Activated B cell treated with CpG ODN at 0.5 μM for 24 hours (primary cell): ENCODE measurements around the gene CYP2A13. TPM values are rescaled to one million over a fixed set of nuclear protein-coding genes. Genes with fewer than 3 reads are reported as not detected.
"Not testable (repeated sequence)": the region's sequence is repeated elsewhere in the genome, so short reads cannot be mapped to it uniquely, and the experiment has no call there.

ENCODE experiments used
- ATAC-seq: fragments of 200-7000 bp; cut with Tn5 transposase; one replicate; pipeline ENCODE4 v1.10.0; 2021; ENCODE audit warnings: low read depth, mild to moderate bottlenecking, moderate library complexity
- CTCF ChIA-PET: fragments of 350-600 bp; sonication (Branson Sonifier 250); formaldehyde crosslinking; loops from one replicate; lab custom pipeline; 2021; ENCODE audit warnings: antibody characterized with exemption; lab: Charles Lee
- POLR2A ChIA-PET: fragments of 350-600 bp; sonication (Branson Sonifier 250); formaldehyde crosslinking; loops from one replicate; lab custom pipeline; 2021; ENCODE audit warnings: antibody characterized with exemption; lab: Charles Lee
- DNase-seq: peaks from one replicate; pipeline ENCODE4 v3.0.0; 2022
- H3K27ac Mint-ChIP-seq: one replicate; pipeline ENCODE4 v1.8.0; 2020; ENCODE audit warnings: mixed read lengths
- H3K27me3 Mint-ChIP-seq: one replicate; pipeline ENCODE4 v1.8.0; 2021; ENCODE audit warnings: mixed read lengths
- H3K36me3 Mint-ChIP-seq: one replicate; pipeline ENCODE4 v1.8.0; 2021; ENCODE audit warnings: low read depth, mixed read lengths
- H3K4me1 Mint-ChIP-seq: one replicate; pipeline ENCODE4 v1.8.0; 2021; ENCODE audit warnings: mixed read lengths
- H3K4me3 Mint-ChIP-seq: one replicate; pipeline ENCODE4 v1.8.0; 2020; ENCODE audit warnings: mild to moderate bottlenecking, mixed read lengths
- H3K9me3 Mint-ChIP-seq: one replicate; pipeline ENCODE4 v1.8.0; 2020; ENCODE audit warnings: mixed read lengths
- CTCF ChIP-seq: fragments of 200-600 bp; IDR thresholded peaks from one replicate; pipeline ENCODE4 v1.8.0; 2022; ENCODE audit warnings: antibody characterized with exemption, mild to moderate bottlenecking
- intact Hi-C: fragments of 100-400 bp; cut with micrococcal nuclease; formaldehyde crosslinking; loops from one replicate; pipeline ENCODE4 v1.15.1; 2024
- total RNA-seq: library from RNA; stranded (reverse); gene quantifications from 2 replicates; pipeline ENCODE4 v1.2.3, GENCODE V29; 2022

Gene CYP2A13
- total RNA-seq, 1 donor from 2014 or later, result not detected

GRCh38 chr19:41133260-41133659 is 45.0 kb downstream of the CYP2A13 start:
- TF ChIP-seq CTCF, result no peak
- no peak overlapping the region for H3K27ac Mint-ChIP-seq

GRCh38 chr19:41134616-41135015 is 46.4 kb downstream of the CYP2A13 start:
- intact Hi-C loops, result no loop called here
- TF ChIP-seq CTCF, result no peak
- Mint-ChIP-seq H3K9me3 (no peaks in the 10 kb centered on the region), H3K4me3 (peak overlapping the region; percentile 60), H3K36me3 (peaks cover 2% of the 10 kb centered on the region), H3K27ac (no peak overlapping the region), H3K27me3 (peaks cover 23% of the 10 kb centered on the region), H3K4me1 (peaks cover 9% of the 10 kb centered on the region)
- no peak for ATAC-seq
- no peak for DNase-seq
- POLR2A ChIA-PET, result no interaction called here
- CTCF ChIA-PET, result no interaction called here

More at GRCh38 chr19:41133260-41133659, 45.0 kb downstream of the CYP2A13 start:
- ATAC-seq (no peak), DNase-seq (no peak)
- Mint-ChIP-seq H3K27me3 (peaks cover 32% of the 10 kb centered on the region), H3K4me3 (no peak overlapping the region), H3K4me1 (peaks cover 11% of the 10 kb centered on the region), H3K9me3 (no peaks in the 10 kb centered on the region), H3K36me3 (peaks cover 2% of the 10 kb centered on the region)
- intact Hi-C loops, result no loop called here
- CTCF ChIA-PET, result no interaction called here
- POLR2A ChIA-PET, result no interaction called here

GRCh38 chr19:41135390-41136384 is 47.4 kb downstream of the CYP2A13 start:
- CTCF ChIA-PET, result not testable (repeated sequence)

GRCh38 chr19:41136636-41137455 is 48.6 kb downstream of the CYP2A13 start:
- ChIA-PET CTCF (no interaction called here), POLR2A (no interaction called here)
- DNase-seq, result no peak

More at GRCh38 chr19:41135390-41136384, 47.4 kb downstream of the CYP2A13 start:
- peak; percentile 37 for DNase-seq
- intact Hi-C loops, H3K36me3 Mint-ChIP-seq, H3K4me1 Mint-ChIP-seq, H3K9me3 Mint-ChIP-seq: not testable (repeated sequence)
- Mint-ChIP-seq H3K27ac (peak overlapping the region; percentile 82), H3K4me3 (peak overlapping the region; percentile 90), H3K27me3 (peaks cover 23% of the 10 kb centered on the region)
- POLR2A ChIA-PET, result interaction anchor here (0.6 kb wide), 1 partner anchor 321 kb away, joined by 3 read pairs; no protein-coding TSS in a partner anchor
- peak; percentile 99 for ATAC-seq

More at GRCh38 chr19:41136636-41137455, 48.6 kb downstream of the CYP2A13 start:
- TF ChIP-seq CTCF, result no peak
- intact Hi-C loops, result no loop called here
- Mint-ChIP-seq H3K36me3 (peaks cover 2% of the 10 kb centered on the region), H3K27ac (no peak overlapping the region), H3K27me3 (peaks cover 20% of the 10 kb centered on the region), H3K4me3 (peak overlapping the region; percentile 90), H3K9me3 (no peaks in the 10 kb centered on the region), H3K4me1 (peaks cover 9% of the 10 kb centered on the region)
- ATAC-seq, result no peak
